WI38 (cell line): ENCODE measurements around the gene MRPL2.

ENCODE experiments used
- H3K4me3 ChIP-seq: 2 replicates; pipeline ENCODE4 v1.5.1; 2011; ENCODE audit warnings: low read depth, mild to moderate bottlenecking, control low read depth, low read length
- CTCF ChIP-seq: IDR thresholded peaks from 2 replicates; pipeline ENCODE4 v1.5.1; 2012; ENCODE audit warnings: low read depth, mild to moderate bottlenecking, control low read depth, low read length

The MRPL2 gene

GRCh38 chr6:43026365-43026764 is 32.9 kb downstream of the MRPL2 start:
- TF ChIP-seq CTCF: no peak
- no peak overlapping the region for H3K4me3 ChIP-seq

DNA sequence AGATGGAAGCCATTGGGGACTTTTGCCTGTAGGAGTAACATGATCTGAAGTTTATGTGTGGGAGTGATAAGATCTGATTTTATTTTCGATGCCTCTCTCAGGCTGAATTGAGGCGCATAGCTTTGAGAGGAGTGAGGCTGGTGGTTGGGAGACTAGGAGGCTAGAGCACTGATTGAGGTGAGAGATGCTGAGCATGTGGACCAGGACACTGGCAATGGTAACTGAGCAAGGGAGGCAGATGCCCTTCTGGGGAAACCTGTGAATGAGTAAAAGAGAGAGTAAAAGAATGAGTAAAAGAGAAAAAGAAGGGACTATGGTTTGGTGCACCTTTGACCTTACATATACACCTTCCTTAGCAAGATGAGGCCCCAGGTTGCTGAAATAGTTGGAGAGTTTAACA is 34.8 kb downstream of the MRPL2 start:
- H3K4me3 ChIP-seq: no peak overlapping the region
- no peak for TF ChIP-seq CTCF

GRCh38 chr6:43021270-43022047 is 37.8 kb downstream of the MRPL2 start, which contains the start of gene RRP36:
Gene RRP36 (plus strand): TSS chr6:43021623. CDS start chr6:43021655, 32 bp downstream.
- no peak for TF ChIP-seq CTCF
- H3K4me3 ChIP-seq: peak within 1 kb of the TSS; percentile 97

GRCh38 chr6:43020847-43021246 is 38.4 kb downstream of the MRPL2 start:
- peak overlapping the region; percentile 97 for H3K4me3 ChIP-seq
- TF ChIP-seq CTCF: no peak

DNA sequence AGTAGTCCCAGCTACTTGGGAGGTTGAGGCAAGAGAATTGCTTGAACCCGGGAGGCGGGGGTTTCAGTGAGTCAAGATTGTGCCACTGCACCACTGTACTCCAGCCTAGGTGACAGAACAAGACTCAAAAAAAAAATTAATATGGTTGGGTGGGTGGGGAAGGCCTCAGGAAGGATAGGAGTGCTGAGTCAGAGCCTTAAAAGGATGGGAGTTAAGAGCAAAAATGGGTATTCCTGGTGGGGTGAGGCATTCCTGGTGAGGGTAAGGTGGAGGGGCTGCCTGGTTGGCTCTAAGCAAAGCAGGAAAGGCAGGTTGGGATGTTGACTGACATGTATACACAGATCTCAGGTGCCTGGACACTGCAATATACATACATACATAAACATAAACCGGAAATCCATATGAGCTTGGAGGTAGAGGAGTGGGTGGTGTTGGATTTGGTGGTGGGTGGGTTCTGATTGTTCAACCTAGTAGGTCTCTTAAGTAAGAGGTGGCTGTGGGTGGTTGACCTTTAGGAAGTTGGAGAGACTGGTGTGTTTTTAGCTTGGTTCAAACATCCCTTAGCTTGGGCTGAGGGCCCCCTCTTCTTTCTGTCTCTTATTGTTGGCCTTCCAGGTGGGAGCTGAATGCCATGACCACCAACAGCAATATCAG is 39.1 kb downstream of the MRPL2 start:
- no peak for TF ChIP-seq CTCF
- H3K4me3 ChIP-seq: no peak overlapping the region

GRCh38 chr6:43019152-43019551 is 40.1 kb downstream of the MRPL2 start:
- H3K4me3 ChIP-seq: no peak overlapping the region
- TF ChIP-seq CTCF: no peak

- no peak for TF ChIP-seq CTCF
Observed at GRCh38 chr6:43016943-43017334, 42.3 kb downstream of the MRPL2 start.

More at GRCh38 chr6:43016943-43017334, 42.3 kb downstream of the MRPL2 start:
- no peak overlapping the region for H3K4me3 ChIP-seq
